Neural cell (in vitro differentiated cells): ENCODE data around the gene CDCP2. TPM values are rescaled to one million over a fixed set of nuclear protein-coding genes. Genes with fewer than 3 reads are reported as not detected.

Experiments
- H2AFZ ChIP-seq: fragments of 200-600, 300-800 bp; sonication (generic), shearing (Covaris generic); 2 replicates; pipeline ENCODE4 v1.6.0; 2014; ENCODE audit warnings: low read depth, mild to moderate bottlenecking, antibody characterized with exemption, low read length, moderate library complexity
- H3F3A ChIP-seq: fragments of 200-600 bp; shearing (Covaris generic); 2 replicates; pipeline ENCODE4 v1.6.1; 2016; ENCODE audit warnings: mild to moderate bottlenecking, moderate library complexity, mixed read lengths, antibody characterized with exemption, low read length; ENCODE audit not compliant: insufficient read depth, poor library complexity, severe bottlenecking
- H3K27ac ChIP-seq: fragments of 200-600, 300-800 bp; sonication (generic), shearing (Covaris generic); 2 replicates; pipeline ENCODE4 v1.5.1; 2014; ENCODE audit warnings: mild to moderate bottlenecking, low read length, moderate library complexity
- H3K27me3 ChIP-seq: fragments of 300-800, 200-600 bp; sonication (generic), shearing (Covaris generic); 2 replicates; pipeline ENCODE4 v1.6.0; 2014; ENCODE audit warnings: mild to moderate bottlenecking, low read depth, low read length, moderate library complexity; ENCODE audit not compliant: insufficient read depth
- H3K36me3 ChIP-seq: fragments of 300-800, 200-600 bp; sonication (generic), shearing (Covaris generic); 2 replicates; pipeline ENCODE4 v1.5.1; 2014; ENCODE audit warnings: mild to moderate bottlenecking, antibody characterized with exemption, low read length, moderate library complexity; ENCODE audit not compliant: insufficient read depth
- H3K4me2 ChIP-seq: fragments of 300-800, 200-600 bp; sonication (generic), shearing (Covaris generic); 2 replicates; pipeline ENCODE4 v1.6.0; 2014; ENCODE audit warnings: mild to moderate bottlenecking, low read length
- H3K4me3 ChIP-seq: fragments of 300-800, 200-600 bp; sonication (generic), shearing (Covaris generic); 2 replicates; pipeline ENCODE4 v1.5.1; 2014; ENCODE audit warnings: mild to moderate bottlenecking, low read length, moderate library complexity
- H3K79me2 ChIP-seq: fragments of 200-600 bp; shearing (Covaris generic); replicated peaks from 2 replicates; pipeline ENCODE4 v1.6.0; 2014; ENCODE audit warnings: mild to moderate bottlenecking, low read length, moderate library complexity; ENCODE audit not compliant: insufficient read depth
- H3K9ac ChIP-seq: fragments of 300-800, 200-600 bp; sonication (generic), shearing (Covaris generic); 2 replicates; pipeline ENCODE4 v1.6.1; 2016; ENCODE audit warnings: mild to moderate bottlenecking, low read length, mixed read lengths
- H3K9me2 ChIP-seq: fragments of 200-600 bp; shearing (Covaris generic); 2 replicates; pipeline ENCODE4 v1.6.1; 2016; ENCODE audit warnings: mild to moderate bottlenecking, low read length, mixed read lengths; ENCODE audit not compliant: insufficient read depth
- H3K9me3 ChIP-seq: fragments of 200-600, 300-800 bp; sonication (generic), shearing (Covaris generic); 2 replicates; pipeline ENCODE4 v1.6.1; 2016; ENCODE audit warnings: mild to moderate bottlenecking, mixed run types, low read length, moderate library complexity, mixed read lengths
- H4K20me1 ChIP-seq: fragments of 200-600 bp; shearing (Covaris generic); 2 replicates; pipeline ENCODE4 v1.6.1; 2016; ENCODE audit warnings: mild to moderate bottlenecking, mixed run types; ENCODE audit not compliant: insufficient read depth
- CTCF ChIP-seq: fragments of 450-650 bp; IDR thresholded peaks from 2 replicates; pipeline ENCODE4 v1.5.1; 2014; ENCODE audit warnings: antibody characterized with exemption, mild to moderate bottlenecking, moderate library complexity; ENCODE audit not compliant: poor library complexity, severe bottlenecking
- EP300 ChIP-seq: fragments of 450-650 bp; conservative IDR thresholded peaks from 2 replicates; pipeline ENCODE4 v1.6.1; 2014; ENCODE audit warnings: antibody characterized with exemption, mild to moderate bottlenecking, moderate library complexity; ENCODE audit not compliant: poor library complexity, severe bottlenecking
- EZH2 ChIP-seq: fragments of 200-600, 300-800 bp; shearing (Covaris generic), sonication (generic); IDR thresholded peaks from 2 replicates; pipeline ENCODE4 v1.6.1; 2014; ENCODE audit warnings: antibody characterized with exemption, low read length, borderline replicate concordance, mild to moderate bottlenecking; ENCODE audit not compliant: insufficient read depth, poor library complexity, severe bottlenecking
- MXI1 ChIP-seq: fragments of 450-650 bp; conservative IDR thresholded peaks from 2 replicates; pipeline ENCODE4 v1.6.1; 2014; ENCODE audit warnings: antibody characterized with exemption, mild to moderate bottlenecking; ENCODE audit not compliant: poor library complexity, severe bottlenecking
- POLR2AphosphoS5 ChIP-seq: IDR thresholded peaks from 2 replicates; pipeline ENCODE4 v1.6.1; 2012
- RAD21 ChIP-seq: fragments of 450-650 bp; conservative IDR thresholded peaks from 2 replicates; pipeline ENCODE4 v1.6.1; 2014; ENCODE audit warnings: antibody characterized with exemption, mild to moderate bottlenecking, moderate library complexity
- REST ChIP-seq: IDR thresholded peaks from 2 replicates; pipeline ENCODE4 v1.6.1; 2012; ENCODE audit warnings: borderline replicate concordance
- SMC3 ChIP-seq: fragments of 450-650 bp; conservative IDR thresholded peaks from 2 replicates; pipeline ENCODE4 v1.6.1; 2014; ENCODE audit warnings: antibody characterized with exemption, mild to moderate bottlenecking, moderate library complexity; ENCODE audit not compliant: poor library complexity
- TAF1 ChIP-seq: IDR thresholded peaks from 2 replicates; pipeline ENCODE4 v1.6.1; 2012; ENCODE audit warnings: low read depth
- polyA plus RNA-seq: library from polyadenylated mRNA; depleted of rRNA; stranded (reverse); fragments of >200 nt; gene quantifications from 2 replicates; pipeline ENCODE4 v1.2.3, GENCODE V29; 2014

CDCP2 gene
- polyA plus RNA-seq, 1 donor from 2014 or later = not detected

GRCh38 chr1:54171606-54172005 is 18.8 kb upstream of the CDCP2 start:
- Histone ChIP-seq H4K20me1 (no peaks in the 10 kb centered on the region), H3K36me3 (no peaks in the 10 kb centered on the region), H3K9me3 (no peaks in the 10 kb centered on the region), H3K9me2 (no peaks in the 10 kb centered on the region), H3K4me3 (no peak overlapping the region), H3F3A (no peaks in the 10 kb centered on the region), H2AFZ (no peak overlapping the region), H3K79me2 (no peaks in the 10 kb centered on the region), H3K9ac (no peak overlapping the region), H3K27ac (no peak overlapping the region), H3K27me3 (no peaks in the 10 kb centered on the region), H3K4me2 (no peak overlapping the region)
- TF ChIP-seq RAD21 = no peak

GRCh38 chr1:54171016-54171415 is 18.2 kb upstream of the CDCP2 start:
- Histone ChIP-seq H3K9ac (no peak overlapping the region), H3K4me3 (no peak overlapping the region), H4K20me1 (no peaks in the 10 kb centered on the region), H3K27me3 (no peaks in the 10 kb centered on the region), H3K9me3 (no peaks in the 10 kb centered on the region), H2AFZ (no peak overlapping the region), H3K36me3 (no peaks in the 10 kb centered on the region), H3F3A (no peaks in the 10 kb centered on the region), H3K9me2 (no peaks in the 10 kb centered on the region), H3K27ac (no peak overlapping the region), H3K4me2 (no peak overlapping the region), H3K79me2 (no peaks in the 10 kb centered on the region)
- no peak for TF ChIP-seq CTCF
- no peak for TF ChIP-seq RAD21
- TF ChIP-seq SMC3 = no peak
- no peak for TF ChIP-seq TAF1
- TF ChIP-seq EP300 = no peak

GRCh38 chr1:54169068-54169467 is 16.3 kb upstream of the CDCP2 start:
- no peak overlapping the region for H3K4me3 ChIP-seq
- H4K20me1 ChIP-seq = no peaks in the 10 kb centered on the region
- no peak overlapping the region for H2AFZ ChIP-seq
- H3K9me2 ChIP-seq = no peaks in the 10 kb centered on the region
- TF ChIP-seq REST = no peak
- TF ChIP-seq EP300 = no peak
- TF ChIP-seq POLR2AphosphoS5 = no peak
- TF ChIP-seq CTCF = no peak
- TF ChIP-seq SMC3 = no peak
- no peak for TF ChIP-seq RAD21
- no peak for TF ChIP-seq MXI1
- no peak for TF ChIP-seq EZH2
- TF ChIP-seq TAF1 = no peak
- H3K9me3 ChIP-seq = no peaks in the 10 kb centered on the region
- H3K27me3 ChIP-seq = no peaks in the 10 kb centered on the region
- no peak overlapping the region for H3K9ac ChIP-seq
- H3K79me2 ChIP-seq = no peaks in the 10 kb centered on the region
- no peaks in the 10 kb centered on the region for H3K36me3 ChIP-seq
- no peaks in the 10 kb centered on the region for H3F3A ChIP-seq
- H3K27ac ChIP-seq = no peak overlapping the region
- H3K4me2 ChIP-seq = no peak overlapping the region
